ENCODE results near the gene SUCLG2. TPM values are rescaled to one million over a fixed set of nuclear protein-coding genes. Genes with fewer than 3 reads are reported as not detected.

Gene SUCLG2
- total and polyA plus RNA-seq, 10 of the 15 experiments (the other 5 are each of a cell fraction or from before 2014, with no cell fraction given), result 17.8 to 50.9 (median 37.2) TPM

- no peak for TF ChIP-seq E2F8 (IDR thresholded peaks at IDR 0.05; ENCODE audit: low read depth, partially characterized antibody)
Observed at GRCh38 chr3:67474311-67474710, 180.1 kb downstream of the SUCLG2 start (continued).

DNA sequence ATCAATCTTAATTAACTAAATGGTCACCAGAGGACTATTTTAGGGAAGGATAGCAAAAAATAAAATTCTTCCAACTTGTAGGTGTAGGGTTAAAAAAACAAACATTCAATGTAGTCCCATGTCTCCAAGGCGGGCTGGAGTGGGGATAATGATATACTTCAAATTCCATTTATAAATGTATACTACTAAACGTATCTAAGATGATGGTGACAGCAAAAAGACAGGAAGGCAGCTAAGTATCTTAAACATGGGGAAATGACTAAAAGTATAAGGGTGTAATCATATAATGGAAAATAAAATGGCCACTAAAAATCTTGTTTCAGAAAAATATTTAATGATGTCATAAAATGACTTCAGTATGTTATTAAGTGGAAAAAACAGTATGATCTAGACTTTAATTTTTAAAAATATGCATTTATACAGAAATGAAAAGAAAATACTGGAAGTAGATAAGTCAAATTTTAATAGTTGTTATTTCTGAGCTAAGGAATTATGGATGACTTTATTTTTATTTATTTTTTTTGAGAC lies 181.7 kb downstream of the SUCLG2 start:
- intact Hi-C loops (cut with micrococcal nuclease; ENCODE audit: unreplicated experiment), result no loop called here
- SMC1A ChIA-PET (ENCODE audit: uncharacterized antibody, unreplicated experiment), result no interaction called here
- TF ChIP-seq NRF1 (conservative IDR thresholded peaks at IDR 0.05; ENCODE audit: low read depth, low read length), result no peak
- TF ChIP-seq KLF5 (IDR thresholded peaks at IDR 0.05; ENCODE audit: partially characterized antibody), result no peak
- no peak for TF ChIP-seq TCF12 (IDR thresholded peaks at IDR 0.05; ENCODE audit: low read depth, low read length)
- no peak for TF ChIP-seq ETV6 (conservative IDR thresholded peaks at IDR 0.05 in 1 of 2, IDR thresholded peaks at IDR 0.05 in 1 of 2; ENCODE audit: borderline replicate concordance in 1 of 2, low read depth in 1 of 2)
- TF ChIP-seq, protein P1, sequence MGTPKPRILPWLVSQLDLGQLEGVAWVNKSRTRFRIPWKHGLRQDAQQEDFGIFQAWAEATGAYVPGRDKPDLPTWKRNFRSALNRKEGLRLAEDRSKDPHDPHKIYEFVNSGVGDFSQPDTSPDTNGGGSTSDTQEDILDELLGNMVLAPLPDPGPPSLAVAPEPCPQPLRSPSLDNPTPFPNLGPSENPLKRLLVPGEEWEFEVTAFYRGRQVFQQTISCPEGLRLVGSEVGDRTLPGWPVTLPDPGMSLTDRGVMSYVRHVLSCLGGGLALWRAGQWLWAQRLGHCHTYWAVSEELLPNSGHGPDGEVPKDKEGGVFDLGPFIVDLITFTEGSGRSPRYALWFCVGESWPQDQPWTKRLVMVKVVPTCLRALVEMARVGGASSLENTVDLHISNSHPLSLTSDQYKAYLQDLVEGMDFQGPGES (IDR thresholded peaks at IDR 0.05), result no peak
- no peak for TF ChIP-seq REST (IDR thresholded peaks at IDR 0.05; ENCODE audit: low read depth, low read length)
- Histone ChIP-seq H3K4me1 (ENCODE audit: control insufficient read depth, insufficient read depth, low read length) (no peaks in the 10 kb centered on the region), H3K4me3 (no peak overlapping the region), H3K9me3 (replicated peaks; ENCODE audit: control insufficient read depth, insufficient read depth, low read length) (no peaks in the 10 kb centered on the region), H2AFZ (ENCODE audit: control insufficient read depth, low read depth, low read length) (no peak overlapping the region), H3K27ac (ENCODE audit: control insufficient read depth, insufficient read depth) (no peak overlapping the region), H3K9ac (ENCODE audit: control insufficient read depth, insufficient read depth, low read length) (no peak overlapping the region), H3K36me3 (ENCODE audit: control insufficient read depth in 2 of 2, insufficient read depth in 2 of 2, low read length in 1 of 2) (no peaks in the 10 kb centered on the region), H4K20me1 (ENCODE audit: control insufficient read depth, insufficient read depth) (no peaks in the 10 kb centered on the region), H3K4me2 (ENCODE audit: control insufficient read depth, insufficient read depth) (no peak overlapping the region), H3K27me3 (replicated peaks in 1 of 2; ENCODE audit: control insufficient read depth in 2 of 2, insufficient read depth in 2 of 2, low read length in 1 of 2) (no peaks in the 10 kb centered on the region), H3K79me2 (ENCODE audit: control insufficient read depth, insufficient read depth, low read length) (no peaks in the 10 kb centered on the region)
- DNase-seq (ENCODE audit: low read depth, low spot score) (no peak), ATAC-seq (no peak), FAIRE-seq (no peak)
- RAD21 ChIA-PET (ENCODE audit: unreplicated experiment), result no interaction called here
- WGBS (ENCODE audit: insufficient coverage, insufficient replicate concordance, low lambda C conversion rate, missing lambda C conversion rate), result 100% methylated on average over 2 of the region's 2 CpGs
- in situ Hi-C loops (cut with MboI), result no loop called here
- POLR2A ChIA-PET, result no interaction called here
- CTCF ChIA-PET, result interaction anchor here (0.6 kb wide), 1 partner anchor 39 kb away, joined by 4 read pairs; no protein-coding TSS in a partner anchor
- no TSS peak for BruUV-seq (replicated peaks)
